Keratinocyte (primary cell): ENCODE measurements around the gene AK8. TPM values are rescaled to one million over a fixed set of nuclear protein-coding genes. Genes with fewer than 3 reads are reported as not detected.

ENCODE experiments used
- DNase-seq: peaks from one replicate; pipeline ENCODE4 v3.0.0-alpha.2; 2011; ENCODE audit warnings: low read depth, missing footprints, low spot score
- FAIRE-seq: peaks from 2 replicates; lab custom pipeline; 2011; peaks lifted over from hg19 to GRCh38; lab: Jason Lieb, UNC
- H2AFZ ChIP-seq: 2 replicates; pipeline ENCODE4 v1.6.0; 2012; ENCODE audit warnings: low read length, control low read depth, inconsistent platforms; ENCODE audit not compliant: control insufficient read depth
- H3K27ac ChIP-seq: 2 replicates; pipeline ENCODE4 v1.5.1; 2011; ENCODE audit warnings: low read length; ENCODE audit not compliant: control insufficient read depth, insufficient read depth
- H3K27me3 ChIP-seq: 3 replicates; pipeline ENCODE4 v1.6.0; 2011; ENCODE audit warnings: low read length; ENCODE audit not compliant: control insufficient read depth, insufficient read depth; ENCODE audit errors: extremely low read depth
- H3K36me3 ChIP-seq, 2 experiments: 2 replicates in 1 of 2; 3 replicates in 1 of 2; pipeline ENCODE4 v1.5.1; 2011; ENCODE audit warnings: low read length in 2 of 2, mild to moderate bottlenecking in 1 of 2; ENCODE audit not compliant: control insufficient read depth in 2 of 2, insufficient read depth in 2 of 2; ENCODE audit errors: extremely low read depth in 1 of 2
- H3K4me1 ChIP-seq: 3 replicates; pipeline ENCODE4 v1.5.1; 2011; ENCODE audit warnings: low read length; ENCODE audit not compliant: control insufficient read depth, insufficient read depth; ENCODE audit errors: extremely low read depth
- H3K4me2 ChIP-seq: 3 replicates; pipeline ENCODE4 v1.6.0; 2011; ENCODE audit warnings: low read depth, low read length; ENCODE audit not compliant: control insufficient read depth, insufficient read depth; ENCODE audit errors: extremely low read depth
- H3K4me3 ChIP-seq, 3 experiments: fragments of 200-600 bp in 1 of 3; sonication (generic) in 1 of 3; 2 replicates in 2 of 3; 3 replicates in 1 of 3; pipeline ENCODE4 v1.5.1; 2011 to 2016; ENCODE audit warnings: low read length in 3 of 3, mild to moderate bottlenecking in 3 of 3, control low read depth in 2 of 3, inconsistent platforms in 1 of 3, low read depth in 1 of 3, mixed read lengths in 1 of 3, mixed run types in 1 of 3, moderate library complexity in 1 of 3; ENCODE audit not compliant: control insufficient read depth in 2 of 3, insufficient read depth in 2 of 3; ENCODE audit errors: extremely low read depth in 1 of 3
- H3K79me2 ChIP-seq: 2 replicates; pipeline ENCODE4 v1.6.0; 2012; ENCODE audit warnings: low read length; ENCODE audit not compliant: control insufficient read depth, insufficient read depth
- H3K9ac ChIP-seq: 3 replicates; pipeline ENCODE4 v1.6.0; 2011; ENCODE audit warnings: low read length; ENCODE audit not compliant: control insufficient read depth, insufficient read depth; ENCODE audit errors: extremely low read depth
- H3K9me1 ChIP-seq: 3 replicates; pipeline ENCODE4 v1.6.0; 2011; ENCODE audit warnings: low read length; ENCODE audit not compliant: control insufficient read depth, insufficient read depth; ENCODE audit errors: extremely low read depth
- H3K9me3 ChIP-seq: 2 replicates; pipeline ENCODE4 v1.5.1; 2012; ENCODE audit warnings: low read depth, low read length; ENCODE audit not compliant: control insufficient read depth
- H4K20me1 ChIP-seq: 3 replicates; pipeline ENCODE4 v1.6.0; 2011; ENCODE audit warnings: low read length; ENCODE audit not compliant: control insufficient read depth, insufficient read depth; ENCODE audit errors: extremely low read depth
- CTCF ChIP-seq, 3 experiments: IDR thresholded peaks in 1 of 3; conservative IDR thresholded peaks in 1 of 3; optimal IDR thresholded peaks in 1 of 3; 2 replicates in 2 of 3; 3 replicates in 1 of 3; pipeline versions ENCODE3 to v1.5.1; 2011; ENCODE audit warnings: low read length in 3 of 3, mild to moderate bottlenecking in 3 of 3, moderate library complexity in 2 of 3, control low read depth in 1 of 3, inconsistent platforms in 1 of 3; ENCODE audit not compliant: insufficient read depth in 2 of 3; ENCODE audit errors: extremely low read depth in 1 of 3
- EZH2 ChIP-seq: IDR thresholded peaks from one replicate; pipeline ENCODE4 v1.6.1; 2012; ENCODE audit warnings: inconsistent platforms, mild to moderate bottlenecking, low read length, moderate library complexity
- dilution Hi-C: fragments of 300-500 bp; cut with MboI; formaldehyde crosslinking; loops from one replicate; pipeline ENCODE4 v1.7.0; 2020; ENCODE audit warnings: low sequenced_read_pairs; ENCODE audit not compliant: extremely low pct_ligation_motif_present
- polyA plus RNA-seq, 5 experiments: library from polyadenylated mRNA; depleted of rRNA in 3 of 5; stranded (reverse) in 3 of 5; stranded (forward) in 1 of 5; unstranded in 1 of 5; fragments of >200 nt; gene quantifications; 1 replicate in 1 of 5; 2 replicates in 3 of 5; 3 replicates in 1 of 5; pipeline versions ENCODE4 v1.2.1 to v1.2.3, GENCODE V29; 2011 to 2012; ENCODE audit warnings: missing spikeins in 2 of 5, low read depth in 1 of 5, low replicate concordance in 1 of 5

The AK8 gene
- polyA plus RNA-seq, 1 donor (not counting 4 experiments of a cell fraction or from before 2014, with no cell fraction given) = 0.24 TPM

GRCh38 chr9:132768932-132769905 is 108.9 kb downstream of the AK8 start:
- Histone ChIP-seq H3K27me3 (no peaks in the 10 kb centered on the region), H3K79me2 (no peaks in the 10 kb centered on the region), H4K20me1 (no peaks in the 10 kb centered on the region), H2AFZ (peak overlapping the region; percentile 99), H3K4me2 (peak overlapping the region; percentile 98), H3K4me3 (peak overlapping the region; percentile 50 to 95 (median 86)), H3K9me1 (no peaks in the 10 kb centered on the region), H3K36me3 (no peaks in the 10 kb centered on the region), H3K9ac (peak overlapping the region; percentile 76), H3K4me1 (peaks cover 7% of the 10 kb centered on the region), H3K9me3 (no peaks in the 10 kb centered on the region), H3K27ac (peak overlapping the region; percentile 42)
- dilution Hi-C loops = no loop called here
- TF ChIP-seq CTCF (optimal IDR thresholded peaks at IDR 0.05 in 1 of 3, IDR thresholded peaks at IDR 0.05 in 1 of 3, conservative IDR thresholded peaks at IDR 0.05 in 1 of 3; ENCODE audit: extremely low read depth in 1 of 3, insufficient read depth in 2 of 3, low read length in 3 of 3) (peak; percentile 24 to 38 (median 27)), EZH2 (no peak)
- no peak for FAIRE-seq
- DNase-seq = no peak

- H3K79me2 ChIP-seq = no peaks in the 10 kb centered on the region
- no peak overlapping the region for H3K4me3 ChIP-seq
- DNase-seq (no peak), FAIRE-seq (no peak)
- TF ChIP-seq EZH2 = no peak
- no peak for TF ChIP-seq CTCF (optimal IDR thresholded peaks at IDR 0.05 in 1 of 3, IDR thresholded peaks at IDR 0.05 in 1 of 3, conservative IDR thresholded peaks at IDR 0.05 in 1 of 3; ENCODE audit: extremely low read depth in 1 of 3, insufficient read depth in 2 of 3, low read length in 3 of 3)
- H2AFZ ChIP-seq = no peak overlapping the region
- H4K20me1 ChIP-seq = no peaks in the 10 kb centered on the region
- H3K4me1 ChIP-seq = no peaks in the 10 kb centered on the region
- dilution Hi-C loops = no loop called here
- H3K9me1 ChIP-seq = no peaks in the 10 kb centered on the region
- no peak overlapping the region for H3K27ac ChIP-seq
- no peaks in the 10 kb centered on the region for H3K9me3 ChIP-seq
- no peak overlapping the region for H3K4me2 ChIP-seq
- no peak overlapping the region for H3K9ac ChIP-seq
- peaks cover 4% of the 10 kb centered on the region for H3K27me3 ChIP-seq
- no peaks in the 10 kb centered on the region for H3K36me3 ChIP-seq
Measured at GRCh38 chr9:132763574-132763973, 114.5 kb downstream of the AK8 start.
